Lung (tissue), 12 donors: Measurements from ENCODE around the gene CCDC6. TPM values are rescaled to one million over a fixed set of nuclear protein-coding genes. Genes with fewer than 3 reads are reported as not detected.

ENCODE experiments used
- ATAC-seq: fragments of 200-7000 bp; cut with Tn5 transposase; one replicate; pipeline ENCODE4 v1.9.1; 2020; ENCODE audit warnings: moderate number of reproducible peaks; ENCODE audit not compliant: insufficient read depth, low FRiP score
- DNase-seq, 3 donors: peaks; one replicate each; pipeline ENCODE4 v3.0.0-alpha.2; 2013 to 2017
- H3K27ac ChIP-seq, 2 donors: one replicate each; pipeline ENCODE4 v1.5.1; 2013; ENCODE audit warnings: mild to moderate bottlenecking in 2 of 2, moderate library complexity in 2 of 2, control low read depth in 1 of 2, inconsistent platforms in 1 of 2, low read depth in 1 of 2, low read length in 1 of 2
- H3K27me3 ChIP-seq, 3 donors: one replicate each; pipeline ENCODE4 v1.5.1; 2013; ENCODE audit warnings: low read length in 2 of 3; ENCODE audit not compliant: control insufficient read depth in 3 of 3, insufficient read depth in 3 of 3
- H3K36me3 ChIP-seq, 4 donors: one replicate each; pipeline ENCODE4 v1.5.1; 2013; ENCODE audit warnings: low read length in 4 of 4, mild to moderate bottlenecking in 1 of 4, moderate library complexity in 1 of 4; ENCODE audit not compliant: control insufficient read depth in 4 of 4, insufficient read depth in 4 of 4
- H3K4me1 ChIP-seq, 5 donors: one replicate each; pipeline ENCODE4 v1.5.1; 2013; ENCODE audit warnings: low read length in 5 of 5, mild to moderate bottlenecking in 2 of 5, moderate library complexity in 1 of 5; ENCODE audit not compliant: control insufficient read depth in 5 of 5, insufficient read depth in 5 of 5
- H3K4me3 ChIP-seq: one replicate; pipeline ENCODE4 v1.5.1; 2013; ENCODE audit warnings: mild to moderate bottlenecking, control low read depth, moderate library complexity
- H3K9ac ChIP-seq, 2 donors: one replicate each; pipeline ENCODE4 v1.5.1; 2013; ENCODE audit warnings: low read length in 2 of 2, control low read depth in 1 of 2; ENCODE audit not compliant: insufficient read depth in 1 of 2
- H3K9me3 ChIP-seq, 4 donors: one replicate each; pipeline ENCODE4 v1.5.1; 2013; ENCODE audit warnings: low read length in 3 of 4, mild to moderate bottlenecking in 1 of 4, moderate library complexity in 1 of 4; ENCODE audit not compliant: control insufficient read depth in 4 of 4, insufficient read depth in 3 of 4
- CTCF ChIP-seq: IDR thresholded peaks from 2 replicates; pipeline ENCODE4 v1.5.1; 2012; ENCODE audit warnings: mild to moderate bottlenecking; ENCODE audit errors: control extremely low read depth, extremely low read depth
- WGBS, 2 donors: extraction: QIAGEN DNeasy Blood & Tissue Kit; methylation state at CpG; one replicate each; pipeline ENCODE4 v1.1.7; 2013; 5-methylcytosine and 5-hydroxymethylcytosine counted together
- polyA plus RNA-seq, 2 donors: library from polyadenylated mRNA; stranded (reverse); fragments of 200-250 nt; gene quantifications; one replicate each; pipeline ENCODE4 v1.2.1, GENCODE V29; 2013
- total RNA-seq, 2 donors: library from RNA; depleted of rRNA in 1 of 2; stranded (reverse); fragments of >200 nt in 1 of 2; gene quantifications; one replicate each; pipeline ENCODE4 v1.2.1, GENCODE V29; 2014 to 2021
- donor health status: control.
- donor health status: control.
- donor health status: Bipolar disorder and iron deficiency.
- donor health status: healthy.
- donor health status: DM: yes; HTN: yes; CAD: no.

The CCDC6 gene
- total and polyA plus RNA-seq, 4 donors: 13.2 to 77.2 (median 28.1) TPM

GRCh38 chr10:59888781-59889435, 17.4 kb downstream of the CCDC6 start:
- H3K27me3 ChIP-seq: no peaks in the 10 kb centered on the region
- WGBS, 2 donors: 83 to 86% methylated on average over 4 of the region's 4 CpGs
- no peak for TF ChIP-seq CTCF
- H3K9me3 ChIP-seq: no peaks in the 10 kb centered on the region
- DNase-seq (no peak), ATAC-seq (no peak)
- H3K27ac ChIP-seq: no peak overlapping the region
- H3K9ac ChIP-seq: no peak overlapping the region
- no peak overlapping the region for H3K4me3 ChIP-seq
- H3K4me1 ChIP-seq: peaks cover 0 to 25% (median 9%) of the 10 kb centered on the region in 5 donors
- H3K36me3 ChIP-seq: peaks cover 0 to 5% (median 2%) of the 10 kb centered on the region in 4 donors

GRCh38 chr10:59887972-59888640, 18.2 kb downstream of the CCDC6 start:
- peaks cover 0 to 5% (median 2%) of the 10 kb centered on the region in 4 donors for H3K36me3 ChIP-seq
- no peak overlapping the region for H3K4me3 ChIP-seq
- no peak for TF ChIP-seq CTCF
- H3K27ac ChIP-seq: no peak overlapping the region
- no peak overlapping the region for H3K9ac ChIP-seq
- 75% methylated on average over 6 of the region's 6 CpGs for WGBS, 2 donors
- H3K27me3 ChIP-seq: no peaks in the 10 kb centered on the region
- peaks cover 0 to 19% (median 5%) of the 10 kb centered on the region in 5 donors for H3K4me1 ChIP-seq
- no peak for ATAC-seq
- H3K9me3 ChIP-seq: no peaks in the 10 kb centered on the region
- no peak for DNase-seq

GRCh38 chr10:59887006-59887405, 19.4 kb downstream of the CCDC6 start:
- Histone ChIP-seq H3K27ac (no peak overlapping the region), H3K4me3 (no peak overlapping the region), H3K36me3 (peaks cover 0 to 5% (median 2%) of the 10 kb centered on the region in 4 donors), H3K4me1 (peaks cover 0 to 18% (median 5%) of the 10 kb centered on the region in 5 donors), H3K9me3 (no peaks in the 10 kb centered on the region), H3K27me3 (no peaks in the 10 kb centered on the region), H3K9ac (no peak overlapping the region)
- no peak for TF ChIP-seq CTCF
- DNase-seq: no peak
- WGBS, 2 donors: 65 to 78% methylated on average over 5 of the region's 5 CpGs
- ATAC-seq: no peak
